HG03095 (cell line): ENCODE results near the gene PPP2R3B.
"Not testable (repeated sequence)": the region's sequence is repeated elsewhere in the genome, so short reads cannot be mapped to it uniquely, and the experiment has no call there.

Experiments
- ATAC-seq: cut with Tn5 transposase; IDR thresholded peaks from one replicate; pipeline ENCODE4 v1.9.1; 2021; ENCODE audit warnings: moderate library complexity; ENCODE audit not compliant: unreplicated experiment

PPP2R3B gene

DNA sequence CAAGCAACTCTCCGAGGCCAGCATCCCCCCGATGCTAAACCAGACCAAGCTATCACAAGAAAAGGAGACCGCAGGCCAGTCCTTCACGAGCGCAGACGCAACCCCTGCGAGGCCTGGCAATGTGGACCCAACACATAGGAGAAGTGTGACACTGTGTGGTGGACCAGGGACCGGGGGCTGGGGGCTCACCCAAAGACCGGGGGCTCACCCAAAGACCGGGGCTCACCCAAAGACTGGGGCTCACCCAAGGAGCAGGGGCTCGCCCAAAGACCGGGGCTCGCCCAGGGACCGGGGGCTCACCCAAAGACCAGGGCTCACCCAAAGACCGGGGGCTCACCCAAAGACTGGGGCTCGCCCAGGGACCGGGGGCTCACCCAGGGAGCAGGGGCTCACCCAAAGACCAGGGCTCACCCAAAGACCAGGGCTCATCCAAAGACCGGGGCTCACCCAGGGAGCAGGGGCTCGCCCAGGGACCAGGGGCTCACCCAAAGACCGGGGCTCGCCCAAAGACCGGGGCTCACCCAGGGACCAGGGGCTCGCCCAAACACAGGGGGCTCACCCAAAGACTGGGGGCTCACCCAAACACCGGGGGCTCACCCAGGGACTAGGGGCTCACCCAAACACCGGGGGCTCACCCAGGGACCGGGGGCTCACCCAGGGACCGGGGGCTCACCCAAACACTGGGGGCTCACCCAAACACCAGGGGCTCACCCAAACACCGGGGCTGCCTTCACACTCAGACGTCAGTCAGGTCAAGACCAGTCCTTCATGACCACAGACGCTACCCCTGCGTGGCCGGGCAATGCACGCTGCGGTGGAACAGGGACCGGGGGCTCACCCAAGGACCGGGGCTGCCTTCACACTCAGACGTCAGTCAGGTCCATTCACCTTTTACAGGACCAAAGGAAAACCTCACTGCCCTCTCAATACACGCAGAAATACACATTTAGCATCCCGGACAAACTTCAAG is 32.9 kb downstream of the PPP2R3B start:
- ATAC-seq: no peak

DNA sequence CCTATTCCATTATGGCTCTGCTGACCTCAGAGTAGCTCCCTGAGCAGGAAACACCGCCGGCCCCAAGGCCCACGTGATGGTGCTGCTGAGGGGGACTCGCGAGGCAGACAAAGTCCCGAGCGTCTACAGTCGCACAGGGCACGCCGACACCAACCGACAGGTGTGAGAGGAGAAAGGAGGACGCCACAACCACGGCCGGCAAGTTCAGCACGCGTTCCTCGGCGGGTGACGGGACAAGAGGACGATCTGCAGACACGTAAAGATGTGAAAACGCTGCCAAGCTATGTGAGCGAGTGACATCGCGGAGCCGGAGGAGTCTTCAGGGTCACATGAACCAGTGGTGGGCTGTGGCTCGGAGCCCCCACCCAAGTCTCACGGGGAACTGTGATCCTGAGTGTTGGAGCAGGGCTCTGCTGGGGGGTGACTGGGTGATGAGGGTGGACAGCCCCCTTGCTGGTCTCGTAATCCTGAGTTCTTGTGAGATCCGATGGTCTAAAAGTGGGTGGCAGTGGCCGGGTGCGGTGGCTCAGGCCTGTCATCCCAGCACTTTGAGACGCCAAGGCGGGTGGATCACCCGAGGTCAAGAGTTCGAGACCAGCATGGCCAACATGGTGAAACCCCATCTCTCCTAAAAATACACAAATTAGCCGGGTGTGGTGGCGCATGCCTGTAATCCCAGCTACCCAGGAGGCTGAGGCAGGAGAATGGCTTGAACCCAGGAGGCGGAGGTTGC is 34.0 kb downstream of the PPP2R3B start:
- no peak for ATAC-seq

DNA sequence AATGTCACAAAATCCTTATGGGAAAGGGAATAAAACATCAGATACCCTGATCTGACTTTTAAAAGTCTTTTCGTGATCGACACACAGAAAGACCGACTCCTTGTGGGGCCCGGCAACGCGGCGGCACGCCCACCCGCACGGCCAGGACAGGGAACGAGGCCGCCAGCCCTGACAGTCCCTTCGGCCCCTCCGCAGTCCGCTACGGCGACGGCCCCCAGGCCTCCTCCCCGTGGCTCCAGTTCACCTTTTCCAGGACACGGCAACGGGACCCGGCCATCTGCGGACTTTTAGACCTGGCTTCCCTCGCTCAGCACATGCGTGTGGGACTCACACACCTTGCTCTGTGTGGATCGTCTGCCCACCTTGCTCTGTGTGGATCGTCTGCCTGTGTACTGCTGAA is 34.5 kb downstream of the PPP2R3B start:
- no peak for ATAC-seq

DNA sequence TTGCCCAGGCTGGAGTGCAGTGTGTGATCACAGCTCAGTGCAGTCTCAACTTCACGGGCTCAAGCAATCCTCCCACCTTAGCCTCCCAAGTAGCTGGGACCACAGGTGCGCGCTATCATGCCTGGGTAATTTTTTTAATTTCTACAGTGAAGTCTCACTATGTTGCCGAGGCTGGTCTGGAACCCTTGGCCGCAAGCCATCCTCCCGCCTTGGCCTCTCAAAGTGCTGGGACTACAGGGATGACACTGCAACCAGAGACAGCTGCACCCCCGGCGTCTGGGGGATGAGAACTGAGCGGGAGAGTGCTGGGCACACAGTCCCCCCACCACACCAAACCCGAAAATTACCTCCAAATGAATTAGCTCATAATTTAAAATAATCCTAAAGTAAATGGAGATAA is 35.0 kb downstream of the PPP2R3B start:
- ATAC-seq: no peak

DNA sequence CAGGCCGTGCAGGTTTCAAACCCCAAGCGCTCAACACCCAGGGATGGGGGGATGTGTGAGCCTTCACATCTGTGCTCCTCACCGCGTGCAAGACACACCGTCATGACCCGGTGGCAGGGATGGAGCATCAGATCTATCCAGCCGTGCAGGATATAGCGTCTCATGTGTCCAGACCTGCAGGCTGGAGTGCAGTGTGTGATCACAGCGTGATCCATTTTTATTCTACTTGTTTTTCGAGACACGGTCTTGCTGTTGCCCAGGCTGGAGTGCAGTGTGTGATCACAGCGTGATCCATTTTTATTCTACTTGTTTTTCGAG is 35.4 kb downstream of the PPP2R3B start:
- ATAC-seq: not testable (repeated sequence)

DNA sequence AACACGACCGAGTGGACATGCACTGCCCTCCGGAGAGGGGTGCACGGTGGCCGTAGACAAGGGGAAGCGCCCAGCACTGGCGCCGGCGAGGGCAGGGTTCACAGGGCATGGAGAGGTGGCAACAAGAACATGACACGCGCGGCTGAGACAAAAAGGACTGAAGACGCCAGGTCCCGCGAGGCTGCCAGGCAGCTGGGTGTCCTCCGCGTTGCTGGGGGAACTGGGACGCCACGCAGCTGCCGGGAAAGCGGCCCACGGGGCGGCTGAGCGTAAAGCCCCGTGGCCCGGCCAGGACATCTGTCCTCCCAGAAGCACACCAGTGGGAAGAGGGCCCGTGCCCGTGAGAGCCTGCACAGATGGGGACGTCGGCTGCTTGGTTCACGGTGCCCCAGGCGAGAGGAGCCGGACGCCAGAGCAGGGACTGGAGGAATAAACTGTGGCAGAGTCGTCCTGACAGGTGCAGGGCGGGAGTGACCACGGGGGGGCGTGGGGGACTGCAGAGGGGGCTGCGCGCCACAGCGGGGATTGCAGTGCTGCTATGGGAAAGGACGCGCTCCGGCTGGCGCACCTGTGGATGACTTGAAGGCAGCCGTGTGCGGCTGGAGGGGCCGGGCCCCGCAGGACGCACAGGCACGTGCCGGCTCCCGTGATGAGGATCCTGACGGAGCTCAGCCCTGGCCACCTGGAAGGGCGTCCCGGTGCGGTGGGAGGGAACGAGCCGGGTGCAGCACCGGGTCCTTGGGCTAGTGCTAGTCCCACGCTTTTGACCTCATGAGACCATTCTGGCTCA is 36.0 kb downstream of the PPP2R3B start:
- no peak for ATAC-seq

DNA sequence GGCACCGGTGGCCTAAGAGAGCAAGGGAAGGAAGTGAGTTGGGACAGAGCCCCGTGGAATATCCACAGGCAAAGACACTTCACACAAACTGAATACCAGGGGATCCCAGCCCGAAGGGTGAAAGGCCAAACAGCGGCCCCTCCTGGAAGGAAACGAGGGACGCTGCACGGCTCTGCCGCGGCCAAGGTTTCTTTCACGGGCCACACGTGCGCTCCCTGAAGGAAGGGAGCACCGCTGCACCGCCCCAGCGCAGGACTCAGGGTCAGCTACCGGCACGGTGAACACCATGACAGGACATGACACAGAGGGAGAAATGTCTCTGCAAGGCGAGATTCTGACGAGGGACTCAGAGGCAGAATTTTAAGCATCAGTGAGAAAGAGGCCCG is 36.6 kb downstream of the PPP2R3B start:
- no peak for ATAC-seq

DNA sequence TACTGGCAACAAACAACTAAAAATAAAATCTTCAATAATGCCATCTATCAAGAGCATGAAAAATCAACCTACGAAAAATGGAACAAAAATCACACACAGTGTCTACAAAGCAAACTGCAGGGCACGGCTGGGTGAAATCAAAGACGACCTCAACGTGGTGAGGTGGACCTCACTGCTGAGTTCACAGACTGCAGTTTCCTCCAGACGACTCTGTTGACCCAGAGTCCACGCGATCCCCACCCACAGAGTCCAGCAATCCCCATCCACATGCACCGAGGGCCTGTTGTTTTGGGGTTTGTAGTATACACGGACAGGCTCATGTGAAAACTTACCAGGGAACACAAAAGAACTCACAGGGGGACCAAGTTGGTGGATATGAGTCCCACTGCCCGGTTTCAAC is 37.0 kb downstream of the PPP2R3B start:
- no peak for ATAC-seq

DNA sequence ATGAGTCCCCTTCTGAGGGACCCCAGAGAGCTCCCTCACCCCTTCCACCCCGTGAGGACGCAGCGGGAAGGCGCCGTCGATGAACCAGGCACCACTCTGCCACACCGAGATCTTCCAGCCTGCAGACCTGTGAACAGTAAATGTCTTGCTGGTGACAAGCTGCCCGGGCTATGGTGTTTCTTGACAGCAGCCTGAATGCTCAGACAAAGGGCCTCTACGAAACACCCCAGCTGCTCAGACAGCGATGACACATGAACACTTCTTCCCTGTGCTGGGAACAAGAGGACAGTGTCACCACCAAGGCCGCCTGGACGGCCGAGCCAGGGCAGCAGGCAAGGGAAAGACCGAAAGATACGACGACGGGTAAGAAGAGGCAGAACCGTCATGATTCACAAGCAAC is 37.5 kb downstream of the PPP2R3B start:
- no peak for ATAC-seq

DNA sequence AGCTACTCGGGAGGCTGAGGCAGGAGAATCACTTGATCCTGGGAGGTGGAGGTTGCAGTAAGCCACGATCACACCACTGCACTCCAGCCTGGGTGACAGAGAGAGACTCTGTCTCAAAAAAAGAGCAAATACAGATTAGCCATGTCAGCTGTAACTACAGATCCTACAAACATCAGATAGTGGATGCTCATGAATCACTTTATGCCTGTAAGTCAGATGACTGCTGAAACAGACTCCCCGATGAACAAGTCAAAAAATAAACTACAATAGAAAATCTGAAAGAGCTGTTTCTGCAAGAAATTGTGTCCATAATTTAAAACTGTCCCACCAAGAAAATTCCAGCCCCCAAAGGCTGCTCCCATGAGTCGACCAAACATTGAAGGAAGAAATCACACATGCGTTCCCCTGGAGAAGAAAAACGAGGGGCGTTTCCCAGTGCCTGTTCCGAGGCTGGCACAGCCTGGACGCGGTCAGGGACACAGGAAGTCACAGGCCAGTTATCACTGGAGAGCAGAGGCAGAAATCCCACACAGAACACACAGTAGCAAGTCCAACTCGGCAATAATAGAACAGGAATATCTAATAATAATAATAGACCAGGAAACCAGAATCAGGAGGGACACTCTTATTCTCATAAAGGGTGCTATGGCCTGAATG is 38.1 kb downstream of the PPP2R3B start:
- ATAC-seq: no peak

DNA sequence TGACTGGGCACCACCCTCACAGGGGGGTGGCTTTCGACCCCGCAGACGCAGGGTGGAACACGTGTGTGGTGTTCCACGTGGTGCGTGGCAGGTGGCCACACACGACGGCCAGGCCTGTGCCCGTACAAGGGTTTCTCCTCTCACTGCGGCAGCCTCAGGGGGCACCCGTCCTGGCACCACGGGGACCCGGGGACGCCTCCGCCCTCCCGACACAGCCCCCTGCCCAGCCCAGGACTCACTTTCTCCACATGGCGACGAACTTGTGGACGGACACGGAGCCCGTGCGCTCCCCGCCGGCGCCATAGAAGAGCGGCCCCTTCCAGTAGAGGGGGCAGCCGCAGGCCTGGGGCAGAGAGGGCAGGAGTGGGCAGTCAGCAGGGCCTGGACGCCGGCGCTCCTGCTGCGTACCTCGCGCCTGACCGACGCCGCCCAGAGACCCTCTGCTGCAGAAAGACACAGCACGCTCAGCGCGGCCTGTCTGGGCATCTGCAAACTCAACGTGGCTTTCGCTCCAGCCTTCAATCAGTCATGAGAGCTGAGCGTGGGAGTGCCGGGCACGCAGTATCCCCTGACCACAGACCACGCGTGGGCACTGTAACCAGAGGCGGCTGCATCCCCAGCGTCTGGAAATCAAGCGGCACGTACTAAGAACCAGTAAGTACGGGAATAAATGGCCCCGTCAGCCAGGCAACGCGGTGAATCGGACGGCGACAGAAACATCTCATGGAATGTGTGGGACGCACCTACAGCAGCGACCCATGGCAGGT is 39.2 kb downstream of the PPP2R3B start:
- ATAC-seq: no peak

DNA sequence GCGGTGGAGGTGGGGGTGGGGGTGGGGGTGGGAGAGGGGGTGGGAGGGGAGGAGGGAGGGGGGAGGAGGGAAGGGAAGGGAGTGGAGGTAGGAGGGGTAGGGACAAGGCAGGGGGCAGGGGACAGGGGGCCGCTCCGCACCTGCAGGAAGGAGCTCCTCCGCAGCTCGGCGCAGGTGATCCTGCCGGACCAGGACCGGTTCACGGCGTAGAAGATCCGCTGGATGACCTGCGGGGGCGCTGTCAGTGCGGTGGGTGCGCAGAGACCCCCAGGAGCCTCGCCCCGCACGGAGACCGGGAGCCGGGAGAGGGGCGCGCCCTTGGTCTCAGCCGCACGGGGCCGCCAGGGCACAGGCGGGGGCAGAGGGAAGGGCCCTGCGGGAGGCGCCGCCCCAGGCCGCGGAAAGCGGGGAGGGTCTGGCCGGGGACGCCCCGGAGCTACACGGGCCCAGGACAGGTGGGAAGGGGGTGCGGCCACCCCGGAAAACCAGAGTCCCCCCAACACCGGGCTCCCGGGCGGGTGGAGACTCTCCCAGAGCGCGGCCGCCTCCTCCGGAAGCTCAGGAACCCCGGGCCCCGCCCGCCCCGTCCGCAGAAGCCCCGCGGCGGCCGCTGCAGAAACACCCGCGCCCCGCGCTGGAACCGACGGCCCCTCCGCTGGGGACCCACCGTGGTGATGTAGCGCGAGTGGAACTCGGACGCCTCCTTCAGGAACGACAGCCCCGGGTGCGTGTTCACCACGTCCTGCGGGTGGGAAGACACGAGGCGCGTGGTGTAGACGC is 40.5 kb downstream of the PPP2R3B start:
- no peak for ATAC-seq

DNA sequence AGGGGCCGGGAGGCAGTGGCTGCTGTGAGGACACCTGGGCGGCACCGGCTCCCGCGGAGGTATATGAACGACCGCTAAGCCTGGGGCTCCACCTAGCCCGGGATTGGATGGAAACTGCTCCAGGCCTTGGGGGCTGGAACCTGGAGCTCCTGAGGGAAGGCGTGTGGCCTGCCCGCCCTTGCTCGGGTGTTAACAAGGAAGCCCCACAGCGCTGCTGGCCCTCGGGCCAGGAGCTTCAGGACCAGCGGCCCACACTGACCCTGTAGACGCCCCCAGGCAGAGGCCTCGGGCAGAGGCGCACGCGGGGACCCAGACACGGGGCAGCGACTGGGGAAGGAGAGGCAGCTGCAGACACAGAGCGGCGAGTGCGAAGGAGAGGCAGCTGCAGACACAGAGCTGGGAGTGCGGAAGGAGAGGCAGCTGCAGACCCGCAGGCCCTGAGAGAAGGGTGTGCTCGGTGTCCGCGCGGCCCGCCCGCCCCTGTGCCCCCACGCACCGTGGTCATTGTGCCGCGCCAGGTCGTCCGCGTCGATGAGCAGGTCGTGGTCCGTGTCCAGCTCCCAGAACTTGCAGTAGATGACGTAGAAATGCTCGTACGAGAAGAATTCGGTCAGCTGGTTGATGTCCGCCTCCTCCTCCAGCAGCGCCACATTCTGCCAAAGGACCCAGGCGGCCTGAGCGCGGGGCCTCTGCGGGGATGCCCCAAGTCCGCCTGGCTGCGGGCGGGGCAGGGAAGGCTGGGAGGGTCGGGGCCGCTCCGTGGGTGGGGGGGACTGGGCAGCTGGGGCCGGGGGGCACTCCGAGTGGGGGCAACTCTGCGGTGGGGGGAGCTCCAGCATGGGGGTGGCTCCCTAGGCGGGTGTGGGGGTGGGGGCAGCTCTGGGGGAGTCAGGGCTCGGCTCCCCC is 41.4 kb downstream of the PPP2R3B start:
- no peak for ATAC-seq

DNA sequence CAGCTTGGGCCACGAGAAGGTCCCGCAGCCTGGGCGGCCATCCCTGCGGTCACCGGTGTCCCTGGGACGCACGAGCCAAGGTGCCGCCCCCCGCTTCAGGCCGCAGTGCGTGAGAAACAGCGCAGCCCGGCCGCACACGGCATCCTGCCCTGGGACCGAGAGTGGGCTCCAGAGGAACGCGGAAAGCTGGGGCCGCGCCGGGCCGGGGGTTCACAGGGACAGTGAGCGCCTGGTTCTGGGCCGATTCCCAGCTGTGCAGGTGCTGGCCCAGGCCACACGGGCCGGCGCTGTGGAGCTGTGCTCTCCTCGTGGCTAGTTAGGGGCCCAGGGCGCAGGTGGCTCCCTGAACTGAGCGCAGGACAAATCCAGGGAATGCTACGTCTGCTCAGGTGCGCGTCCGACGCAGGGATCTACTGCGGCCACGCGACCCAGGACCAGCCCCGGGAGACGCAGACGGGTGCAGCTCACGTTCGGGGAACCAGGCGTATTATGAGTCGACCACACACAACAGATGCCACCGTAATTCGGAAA is 42.3 kb downstream of the PPP2R3B start:
- ATAC-seq: no peak

DNA sequence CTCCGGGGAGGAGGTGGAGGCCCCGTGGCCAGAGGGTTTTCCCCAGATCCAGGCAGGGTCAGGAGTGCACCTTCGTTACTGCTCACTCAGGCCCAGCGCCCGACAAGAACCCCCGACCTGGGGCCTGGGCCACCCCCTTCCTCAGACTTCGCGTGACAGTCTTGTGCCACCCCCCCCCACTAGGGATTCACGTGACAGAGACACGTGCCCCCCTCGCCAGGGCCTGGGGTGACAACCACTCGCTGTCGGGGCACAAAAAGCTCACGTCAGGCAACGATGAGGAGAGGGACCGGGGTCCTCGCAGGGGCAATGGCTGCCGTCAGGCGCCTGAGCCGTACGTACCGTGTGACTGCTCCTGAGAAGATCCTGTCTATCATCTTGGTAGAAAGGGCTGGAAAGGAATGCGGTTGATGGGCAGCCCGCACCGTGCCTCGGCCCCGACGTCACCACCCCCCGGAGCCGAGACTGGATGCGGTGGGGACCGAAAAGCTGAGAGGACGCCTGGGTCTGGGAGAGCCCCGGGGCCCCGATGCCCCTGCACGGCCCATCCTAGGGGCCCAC is 45.1 kb downstream of the PPP2R3B start:
- no peak for ATAC-seq

DNA sequence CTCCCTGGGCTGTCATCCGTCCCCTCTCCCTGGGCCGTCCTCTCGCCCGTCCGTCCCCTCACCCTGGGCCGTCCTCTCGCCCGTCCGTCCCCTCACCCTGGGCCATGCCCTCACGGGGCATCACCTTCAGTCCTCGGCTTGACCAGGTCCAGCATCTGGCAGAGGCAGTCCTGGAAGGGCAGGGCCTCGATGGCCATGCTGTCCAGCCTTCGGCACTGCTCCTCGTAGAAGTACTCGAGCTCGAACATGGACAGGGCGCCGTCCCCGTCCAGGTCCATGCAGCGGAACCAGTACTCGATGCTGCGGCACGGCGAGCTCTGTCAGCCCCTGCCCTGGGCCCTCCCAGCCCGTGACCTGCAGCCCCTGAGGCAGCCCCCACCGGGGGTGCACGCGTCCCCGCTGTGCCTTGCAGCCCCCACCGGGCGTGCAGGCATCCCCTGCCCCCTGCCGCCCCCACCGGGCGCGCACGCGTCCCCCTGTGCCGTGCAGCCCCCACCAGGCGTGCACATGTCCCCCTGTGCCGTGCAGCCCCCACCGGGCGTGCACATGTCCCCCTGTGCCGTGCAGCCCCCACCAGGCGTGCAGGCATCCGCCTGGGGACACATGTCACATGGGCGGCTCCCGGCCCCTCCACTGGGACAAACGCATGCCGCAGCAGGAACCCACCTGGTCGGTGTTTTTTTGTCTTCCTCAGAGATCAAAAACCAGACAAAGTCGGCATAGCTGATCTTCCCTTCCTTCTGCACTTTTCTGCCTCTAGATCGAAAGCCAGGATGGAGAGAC is 45.9 kb downstream of the PPP2R3B start:
- no peak for ATAC-seq

DNA sequence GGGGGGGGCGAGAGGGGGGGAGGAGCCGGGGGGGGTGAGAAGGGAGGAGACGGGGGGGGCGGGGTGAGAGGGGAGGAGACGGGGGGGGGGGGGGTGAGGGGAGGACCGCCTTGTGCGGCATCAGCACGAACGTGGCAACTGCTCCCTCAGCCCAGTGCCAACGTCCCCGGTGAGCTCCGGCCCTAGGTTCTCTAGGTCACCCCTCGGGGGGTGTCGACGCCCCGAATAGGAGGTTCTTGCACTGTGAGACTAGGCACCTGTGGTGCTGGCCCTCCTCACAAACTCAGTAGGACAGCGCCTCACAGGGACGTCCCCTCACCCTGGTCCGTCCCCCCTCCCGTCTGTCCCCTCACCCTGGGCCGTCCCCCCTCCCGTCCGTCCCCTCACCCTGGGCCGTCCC is 46.6 kb downstream of the PPP2R3B start:
- no peak for ATAC-seq
